CD4-positive, alpha-beta T cell treated with Interleukin-15 for 4 hours (primary cell): ENCODE results near the gene SURF4.

Experiments used
- DNase-seq: peaks from one replicate; pipeline ENCODE4 v3.0.0-alpha.2; 2020; ENCODE audit warnings: low spot score

Gene SURF4

GRCh38 chr9:133375724-133376654 is at the start of gene SURF4, which contains the start of gene STKLD1:
Gene SURF4, minus strand, starts transcription at chr9:133376060. Its CDS starts 91 bp downstream, at chr9:133375969.
Gene STKLD1, plus strand, starts transcription at chr9:133376366. Its CDS starts 108 bp downstream, at chr9:133376474.
- DNase-seq, result peak; percentile 95

DNA sequence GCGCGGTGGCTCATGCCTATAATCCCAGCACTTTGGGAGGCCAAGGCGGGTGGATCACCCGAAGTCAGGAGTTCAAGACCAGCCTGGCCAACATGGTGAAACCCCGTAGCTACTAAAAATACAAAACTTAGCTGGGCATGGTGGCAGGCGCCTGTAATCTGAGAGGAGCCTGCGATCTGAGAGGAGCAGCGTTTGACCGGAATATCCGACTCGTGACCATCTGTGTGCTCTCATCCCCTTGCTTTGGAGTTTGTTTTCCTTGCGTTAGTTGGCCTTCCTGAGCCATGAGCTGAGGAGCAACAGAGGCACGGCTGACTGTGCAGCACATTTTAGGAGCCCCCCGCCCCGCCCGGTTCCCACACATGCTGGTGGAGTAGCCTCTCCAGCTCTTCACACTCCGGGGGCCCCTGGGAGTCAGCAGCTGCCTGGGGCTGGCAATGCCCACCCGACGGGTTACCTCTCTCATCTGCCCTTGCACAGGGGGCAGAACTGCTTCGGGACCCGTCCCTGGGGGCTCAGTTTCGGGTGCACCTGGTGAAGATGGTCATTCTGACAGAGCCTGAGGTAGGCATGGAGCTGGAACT is 49.3 kb upstream of the SURF4 start:
- no peak for DNase-seq

- no peak for DNase-seq
These were observed 48.3 kb upstream of the SURF4 start for GRCh38 chr9:133424187-133424586.

- DNase-seq, result no peak
These were observed 47.4 kb upstream of the SURF4 start for GRCh38 chr9:133423216-133423615.

GRCh38 chr9:133421615-133422542 is 46.0 kb upstream of the SURF4 start, which contains the start of gene ADAMTS13:
Gene ADAMTS13, plus strand, starts transcription at chr9:133422367. Its CDS starts 77 bp downstream, at chr9:133422444.
- peak; percentile 25 for DNase-seq

- DNase-seq, result no peak
These were observed 44.5 kb upstream of the SURF4 start for GRCh38 chr9:133420392-133420827.

- DNase-seq, result no peak
These were observed 43.1 kb upstream of the SURF4 start for GRCh38 chr9:133419005-133419404.

DNA sequence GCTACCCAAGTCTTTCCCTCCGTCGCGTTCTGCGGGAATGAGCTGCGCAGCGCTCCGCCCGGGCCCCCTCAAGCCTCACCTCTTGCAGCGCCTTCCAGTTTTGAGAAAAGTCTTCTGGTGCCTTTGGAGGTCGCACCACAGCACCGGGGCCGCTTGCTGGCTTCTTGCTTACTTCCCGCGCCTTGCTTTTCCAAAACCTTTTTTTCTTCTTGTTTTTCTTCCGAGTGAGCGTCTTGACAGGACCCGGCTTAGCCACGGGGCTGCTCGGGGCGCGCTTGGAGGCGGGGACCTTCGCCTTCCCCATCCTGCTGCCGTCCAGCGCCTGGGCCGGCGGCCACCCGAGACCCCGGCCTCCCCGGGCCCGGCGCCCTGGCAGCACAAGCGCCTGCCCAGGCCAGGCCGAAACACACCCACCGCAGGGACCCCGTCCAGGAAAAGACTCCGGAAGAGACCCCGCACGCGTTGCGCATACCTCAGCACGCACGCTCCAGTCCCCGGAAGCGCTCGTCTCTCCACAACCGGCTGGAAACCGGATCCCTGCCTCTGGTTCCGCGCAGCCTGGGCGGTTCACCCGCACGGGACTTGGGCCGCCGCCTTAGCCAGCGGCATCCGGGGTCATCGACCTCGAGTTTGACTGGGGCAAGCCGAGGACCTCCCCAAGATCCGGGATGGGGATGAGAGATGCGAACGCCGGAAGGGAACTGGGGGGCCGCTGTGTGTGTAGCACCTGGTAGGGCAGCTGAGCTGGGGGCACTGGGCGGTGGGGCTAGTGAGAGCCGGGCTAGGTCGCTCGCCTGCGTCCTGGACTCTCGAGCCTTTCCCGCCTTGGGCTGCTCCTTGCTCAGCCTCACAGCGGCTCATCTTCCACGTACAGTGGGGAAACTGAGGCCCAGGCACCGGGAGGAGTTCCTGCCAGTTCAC is 41.9 kb upstream of the SURF4 start, which contains the start of gene REXO4:
Gene REXO4, minus strand, starts transcription at position 470 of the 921 bp plus-strand sequence. Its CDS starts 166 bp downstream, at position 304.
- DNase-seq, result peak; percentile 85

DNA sequence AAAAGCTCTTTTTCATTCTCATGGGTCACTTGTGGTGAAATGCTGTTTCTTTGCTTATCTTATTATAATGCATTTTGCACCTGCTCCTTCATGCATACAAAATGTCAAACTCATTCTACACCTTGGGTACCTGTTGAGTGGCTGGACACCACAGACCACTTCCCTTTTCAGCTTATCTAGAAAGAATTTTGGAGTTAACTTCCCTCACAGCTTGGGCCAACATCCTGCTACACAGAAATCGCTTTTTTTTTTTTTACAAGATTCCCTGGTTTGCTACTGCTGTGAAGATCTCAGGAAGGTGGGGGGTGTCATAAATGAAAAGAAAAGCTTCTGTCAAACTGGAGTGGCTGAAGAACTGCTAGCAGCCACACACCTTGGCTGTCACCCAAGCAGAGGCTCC is 39.3 kb upstream of the SURF4 start:
- DNase-seq, result no peak

- no peak for DNase-seq
These were observed 32.2 kb upstream of the SURF4 start for GRCh38 chr9:133408042-133408441.

- DNase-seq, result peak; percentile 83
These were observed 30.8 kb upstream of the SURF4 start for GRCh38 chr9:133406480-133407307.

GRCh38 chr9:133405508-133406438 is 29.9 kb upstream of the SURF4 start:
- no peak for DNase-seq

DNA sequence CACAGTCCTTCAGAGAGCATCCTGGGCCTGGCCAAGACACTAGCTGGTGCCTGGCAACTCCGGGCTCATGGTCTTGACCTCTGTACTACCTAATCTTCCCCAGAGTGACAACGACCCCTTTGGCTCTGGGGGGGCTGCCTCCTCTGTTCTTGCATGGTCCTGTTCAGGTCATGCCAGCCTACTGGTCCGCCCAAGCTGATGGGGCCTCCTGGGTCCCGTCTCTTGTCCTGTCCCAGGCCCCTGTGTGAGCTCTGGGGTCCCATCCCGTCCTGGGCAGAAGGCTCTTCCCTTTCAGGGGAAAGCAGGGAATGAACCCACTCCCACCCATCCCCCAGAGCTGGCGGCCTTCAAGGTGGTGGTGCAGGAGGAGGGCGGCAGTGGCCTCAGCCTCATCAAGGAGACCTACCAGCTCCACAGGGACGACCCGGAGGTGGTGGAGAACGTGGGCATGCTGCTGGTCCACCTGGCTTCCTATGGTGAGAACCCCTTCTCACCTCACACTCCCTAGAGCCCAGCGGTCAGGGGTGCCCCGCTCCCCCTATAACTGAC is 28.7 kb upstream of the SURF4 start:
- DNase-seq, result no peak

- DNase-seq, result peak; percentile 67
These were observed 28.1 kb upstream of the SURF4 start for GRCh38 chr9:133403766-133404453.

- no peak for DNase-seq
These were observed 26.8 kb upstream of the SURF4 start for GRCh38 chr9:133402689-133403088.

- DNase-seq, result no peak
These were observed 25.7 kb upstream of the SURF4 start for GRCh38 chr9:133401588-133401987.

DNA sequence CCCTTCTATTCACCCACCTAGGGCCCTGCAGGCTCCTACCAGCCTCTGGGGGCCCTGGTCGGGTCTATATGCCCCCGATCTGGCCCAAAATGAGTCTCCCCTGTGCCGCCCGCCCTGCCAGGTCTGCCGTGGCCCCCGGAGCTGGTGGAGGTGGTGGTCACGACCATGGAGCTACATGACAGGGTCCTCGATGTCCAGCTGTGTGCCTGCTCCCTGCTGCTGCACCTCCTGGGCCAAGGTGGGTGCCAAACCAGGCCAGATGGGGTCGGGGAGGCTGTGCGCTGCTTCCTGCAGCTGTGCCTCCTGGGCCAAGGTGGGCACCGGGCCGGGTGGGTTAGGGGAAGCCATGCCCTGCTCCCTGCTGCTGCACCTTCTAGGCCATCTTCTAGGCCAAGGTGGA is 24.4 kb upstream of the SURF4 start:
- no peak for DNase-seq

DNA sequence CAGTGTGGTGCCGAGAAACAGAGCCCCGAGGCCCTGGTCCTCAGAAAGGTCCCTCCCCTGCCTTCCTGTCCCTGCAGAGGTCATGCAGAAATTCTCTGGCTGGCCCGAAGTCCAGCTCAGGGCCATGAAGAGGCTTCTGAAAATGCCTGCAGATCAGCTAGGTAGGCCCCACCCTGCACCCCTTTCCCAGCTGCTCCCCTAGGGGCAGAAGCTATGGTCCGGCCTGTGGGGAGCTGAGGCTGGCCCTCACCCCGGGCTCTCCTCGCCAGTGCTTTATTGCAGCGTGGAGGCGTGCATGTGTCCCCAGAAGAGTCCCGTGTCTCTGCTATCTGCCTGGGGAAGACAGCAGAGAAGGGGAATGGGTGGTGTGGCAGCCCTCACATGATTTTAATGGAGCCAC is 22.0 kb upstream of the SURF4 start:
- DNase-seq, result no peak
